K562 (cell line): ENCODE data around the gene ANK2. TPM values are rescaled to one million over a fixed set of nuclear protein-coding genes. Genes with fewer than 3 reads are reported as not detected.

Experiments
- ATAC-seq: fragments of 200-7000 bp; cut with Tn5 transposase; 3 replicates; pipeline ENCODE4 v1.9.1; 2020; ENCODE audit warnings: moderate library complexity
- BruUV-seq: library from RNA; stranded (reverse); fragments of 400-500 nt; replicated peaks from 2 replicates; lab custom pipeline; 2021; lab: Mats Ljungman, UMichigan
- CTCF ChIA-PET: fragments of 300-600 bp; formaldehyde crosslinking; extraction: SDS; loops from one replicate; lab custom pipeline; 2021; ENCODE audit warnings: low intra/inter-chr PET ratio; lab: Yijun Ruan, JAX
- POLR2A ChIA-PET: fragments of 300-600, 350-650 bp; sonication (Branson Sonifier 250); formaldehyde crosslinking; extraction: SDS; loops from one replicate; lab custom pipeline; 2021; ENCODE audit warnings: antibody characterized with exemption, inconsistent platforms; lab: Yijun Ruan, JAX
- DNase-seq, 4 experiments: peaks; one replicate each; pipeline versions ENCODE4 v3.0.0 to v3.0.0-alpha.2; 2011 to 2018; ENCODE audit warnings: low spot score in 3 of 4, mixed read lengths in 3 of 4; ENCODE audit errors: extremely low read depth in 1 of 4
- FAIRE-seq: peaks from 2 replicates; lab custom pipeline; 2011; peaks lifted over from hg19 to GRCh38; lab: Jason Lieb, UNC
- H2AFZ ChIP-seq: 2 replicates; pipeline ENCODE4 v1.6.0; 2011; ENCODE audit warnings: low read depth, low read length, control low read depth, inconsistent platforms
- H3K27ac ChIP-seq: fragments of 200-600 bp; 3 replicates; pipeline ENCODE4 v1.8.0; 2011; ENCODE audit warnings: low read depth, mild to moderate bottlenecking, control low read depth, inconsistent platforms, low read length, moderate library complexity, mixed read lengths; ENCODE audit errors: extremely low read depth
- H3K27me3 ChIP-seq, 2 experiments: fragments of 300-600 bp in 1 of 2; 2 replicates in 1 of 2; 3 replicates in 1 of 2; pipeline versions ENCODE4 v1.6.0 to v1.8.0; 2011; ENCODE audit warnings: inconsistent platforms in 2 of 2, low read length in 2 of 2, mild to moderate bottlenecking in 1 of 2, mixed read lengths in 1 of 2, moderate library complexity in 1 of 2; ENCODE audit not compliant: control insufficient read depth in 2 of 2, insufficient read depth in 2 of 2
- H3K36me3 ChIP-seq: fragments of 300-600 bp; 3 replicates; pipeline ENCODE4 v1.8.0; 2011; ENCODE audit warnings: mild to moderate bottlenecking, low read length, inconsistent platforms; ENCODE audit not compliant: control insufficient read depth, insufficient read depth
- H3K4me1 ChIP-seq, 2 experiments: fragments of 200-600 bp in 1 of 2; replicated peaks in 1 of 2; 2 replicates in 1 of 2; 3 replicates in 1 of 2; pipeline versions ENCODE4 v1.5.1 to v1.8.0; 2011; ENCODE audit warnings: inconsistent platforms in 2 of 2, low read length in 2 of 2, mild to moderate bottlenecking in 1 of 2, mixed read lengths in 1 of 2, moderate library complexity in 1 of 2; ENCODE audit not compliant: control insufficient read depth in 2 of 2, insufficient read depth in 2 of 2
- H3K4me2 ChIP-seq: 2 replicates; pipeline ENCODE4 v1.6.1; 2011; ENCODE audit warnings: low read length, control low read depth, inconsistent platforms, mixed read lengths; ENCODE audit not compliant: insufficient read depth
- H3K4me3 ChIP-seq: fragments of 200-600 bp; sonication (generic), shearing (Covaris generic); 2 replicates; pipeline ENCODE4 v1.5.1; 2016; ENCODE audit warnings: control low read depth, inconsistent platforms
- H3K79me2 ChIP-seq: fragments of 200-600 bp; 3 replicates; pipeline ENCODE4 v1.8.0; 2011; ENCODE audit warnings: low read length, inconsistent platforms; ENCODE audit not compliant: control insufficient read depth, insufficient read depth
- H3K9ac ChIP-seq, 2 experiments: 2 replicates each; pipeline versions ENCODE4 v1.6.0 to v1.6.1; 2011; ENCODE audit warnings: low read depth in 2 of 2, low read length in 2 of 2, control low read depth in 1 of 2, inconsistent platforms in 1 of 2, mild to moderate bottlenecking in 1 of 2, mixed read lengths in 1 of 2; ENCODE audit not compliant: insufficient read depth in 1 of 2
- H3K9me1 ChIP-seq: one replicate; pipeline ENCODE4 v1.6.0; 2011; ENCODE audit warnings: inconsistent platforms, mild to moderate bottlenecking, low read length, moderate library complexity; ENCODE audit not compliant: control insufficient read depth, insufficient read depth
- H3K9me3 ChIP-seq: replicated peaks from 2 replicates; pipeline ENCODE4 v1.5.1; 2011; ENCODE audit warnings: low read depth, low read length, inconsistent platforms; ENCODE audit not compliant: control insufficient read depth, insufficient read depth
- H4K20me1 ChIP-seq: replicated peaks from 2 replicates; pipeline ENCODE4 v1.6.1; 2011; ENCODE audit warnings: low read length, inconsistent platforms, mixed read lengths; ENCODE audit not compliant: control insufficient read depth, insufficient read depth
- ARID2 ChIP-seq: fragments of 450-650 bp; IDR thresholded peaks from 2 replicates; pipeline ENCODE4 v1.6.1; 2017; ENCODE audit warnings: antibody characterized with exemption, mild to moderate bottlenecking
- GATAD2A ChIP-seq: fragments of 450-650 bp; IDR thresholded peaks from 2 replicates; pipeline ENCODE4 v1.6.1; 2017
- HMG20B ChIP-seq: fragments of 250-450 bp; sonication (Bioruptor Pico); IDR thresholded peaks from 2 replicates; pipeline ENCODE4 v1.5.0; 2021; ENCODE audit warnings: mild to moderate bottlenecking
- JUNB ChIP-seq: fragments of 450-650 bp; formaldehyde crosslinking; conservative IDR thresholded peaks from 2 replicates; pipeline ENCODE4 v1.4.0; 2020; ENCODE audit warnings: mild to moderate bottlenecking
- NFYB ChIP-seq: IDR thresholded peaks from 2 replicates; pipeline ENCODE4 v1.6.1; 2011; ENCODE audit warnings: mild to moderate bottlenecking, moderate library complexity; ENCODE audit not compliant: insufficient read length; ENCODE audit errors: extremely low read depth
- RFX7 ChIP-seq: fragments of 250-450 bp; sonication (Bioruptor Pico); IDR thresholded peaks from 2 replicates; pipeline ENCODE4 v1.5.1; 2021; ENCODE audit warnings: mild to moderate bottlenecking
- SAP30 ChIP-seq: fragments of 200-600 bp; sonication (generic); IDR thresholded peaks from 2 replicates; pipeline ENCODE4 v1.6.1; 2012; ENCODE audit warnings: borderline replicate concordance, low read depth, mild to moderate bottlenecking, moderate library complexity, low read length, control low read depth, inconsistent platforms; ENCODE audit not compliant: insufficient read depth, poor library complexity, severe bottlenecking
- TBL1XR1 ChIP-seq, 2 experiments: IDR thresholded peaks; 2 replicates each; pipeline ENCODE4 v1.6.1; 2012; ENCODE audit warnings: improper control_type of control experiment in 2 of 2, low read length in 2 of 2, mild to moderate bottlenecking in 1 of 2
- TCF3 ChIP-seq: sonication (generic); formaldehyde crosslinking; IDR thresholded peaks from 2 replicates; pipeline ENCODE4 v1.4.0; 2020; ENCODE audit warnings: mild to moderate bottlenecking, missing genetic modification reagents
- THRAP3 ChIP-seq: fragments of 450-650 bp; IDR thresholded peaks from 2 replicates; pipeline ENCODE4 v1.6.1; 2016; ENCODE audit warnings: mild to moderate bottlenecking, inconsistent platforms, borderline replicate concordance
- TSC22D4 ChIP-seq: fragments of 450-650 bp; IDR thresholded peaks from 2 replicates; pipeline ENCODE4 v1.6.1; 2016; ENCODE audit warnings: missing genetic modification characterization, missing biosample characterization, control low read depth
- U2AF2 ChIP-seq: fragments of 200-400 bp; formaldehyde crosslinking; optimal IDR thresholded peaks from 2 replicates; pipeline ENCODE3; 2017; ENCODE audit warnings: low read depth, mild to moderate bottlenecking, low read length
- ZNF174 ChIP-seq: fragments of 250-450 bp; sonication (Bioruptor Pico); IDR thresholded peaks from 2 replicates; pipeline ENCODE4 v1.4.0; 2020; ENCODE audit warnings: mild to moderate bottlenecking
- ZNF507 ChIP-seq: conservative IDR thresholded peaks from 2 replicates; pipeline ENCODE4 v1.6.1; 2017; ENCODE audit warnings: missing genetic modification characterization, missing compliant biosample characterization
- WGBS: fragments of 100-300 bp; shearing (Covaris generic); methylation state at CpG from one replicate; pipeline ENCODE4 v1.1.6; 2016; ENCODE audit warnings: low coverage, mixed read lengths; ENCODE audit not compliant: insufficient coverage; ENCODE audit errors: missing lambda C conversion rate; 5-methylcytosine and 5-hydroxymethylcytosine counted together
- in situ Hi-C: fragments of 300-500 bp; cut with MboI; formaldehyde crosslinking; loops from 4 replicates; pipeline ENCODE4 v1.15.0; 2018; ENCODE audit warnings: inconsistent platforms, mixed read lengths
- intact Hi-C: fragments of 100-400 bp; cut with micrococcal nuclease; formaldehyde crosslinking; loops from 2 replicates; pipeline ENCODE4 v1.14.2; 2022
- polyA plus RNA-seq, 8 experiments: library from polyadenylated mRNA; depleted of rRNA in 4 of 8; stranded (reverse) in 5 of 8; unstranded in 3 of 8; fragments of >200 nt; fragmentation: Nextera tagmentation in 2 of 8; fragmentation: Illumina TruSeq in 1 of 8; extraction: Ambion mirVana in 2 of 8; extraction: Trizol in 1 of 8; gene quantifications; 2 replicates each; pipeline versions ENCODE4 v1.2.1 to v1.2.3, GENCODE V29; 2011 to 2014; ENCODE audit warnings: inconsistent platforms in 1 of 8, missing spikeins in 1 of 8
- total RNA-seq, 7 experiments: library from RNA; depleted of rRNA in 6 of 7; stranded (reverse); fragments of >200 nt in 6 of 7; fragmentation: Illumina TruSeq in 2 of 7; extraction: Trizol in 2 of 7; gene quantifications; 2 replicates each; pipeline versions ENCODE4 v1.2.1 to v1.2.3, GENCODE V29; 2011 to 2021; ENCODE audit warnings: low replicate concordance in 1 of 7
- TF ChIP-seq, protein P1 (sequence below), 2 experiments: fragments of 450-650 bp; IDR thresholded peaks; 2 replicates each; pipeline ENCODE4 v1.6.1; 2016; ENCODE audit warnings: mild to moderate bottlenecking in 2 of 2, borderline replicate concordance in 1 of 2, low read depth in 1 of 2, moderate library complexity in 1 of 2

The ANK2 gene
- total and polyA plus RNA-seq, 9 of the 15 experiments (the other 6 are each of a cell fraction or from before 2014, with no cell fraction given) = 0.07 to 0.24 TPM; not detected in 7

DNA sequence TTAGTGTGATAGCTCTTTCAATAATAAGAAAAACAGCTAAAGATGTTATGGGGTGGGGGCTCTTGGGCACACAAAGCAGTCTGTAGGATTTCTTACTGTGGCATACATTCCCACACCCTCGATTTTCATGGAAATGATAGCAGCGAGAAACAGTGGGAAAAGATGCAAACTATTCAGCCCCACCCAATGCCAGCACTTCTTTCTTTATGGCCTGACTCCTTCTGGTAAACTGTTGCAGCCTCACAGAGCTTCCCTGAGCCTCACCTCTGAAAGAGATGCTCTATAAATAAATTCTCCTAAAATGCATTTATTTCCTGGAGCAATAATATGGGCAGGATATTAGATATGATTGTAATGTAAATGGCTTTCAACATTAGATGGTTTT, 910 bp downstream of the ANK2 start:
- FAIRE-seq = no peak
- intact Hi-C loops = no loop called here
- POLR2A ChIA-PET = no interaction called here

More for the DNA sequence above, 910 bp downstream of the ANK2 start:
- 3% methylated on average over 2 of the region's 2 CpGs for WGBS
- TF ChIP-seq TBL1XR1 (IDR thresholded peaks at IDR 0.05; ENCODE audit: low read length in 2 of 2) (no peak), JUNB (CRISPR knock-in tag) (no peak), NFYB (no peak), HMG20B (CRISPR knock-in tag) (no peak), U2AF2 (no peak), ZNF507 (tag) (no peak), TCF3 (CRISPR knock-in tag) (no peak), ZNF174 (CRISPR knock-in tag) (no peak), RFX7 (CRISPR knock-in tag) (no peak), GATAD2A (no peak), ARID2 (no peak), SAP30 (no peak), TSC22D4 (tag) (no peak), THRAP3 (no peak)
- TF ChIP-seq, protein P1, sequence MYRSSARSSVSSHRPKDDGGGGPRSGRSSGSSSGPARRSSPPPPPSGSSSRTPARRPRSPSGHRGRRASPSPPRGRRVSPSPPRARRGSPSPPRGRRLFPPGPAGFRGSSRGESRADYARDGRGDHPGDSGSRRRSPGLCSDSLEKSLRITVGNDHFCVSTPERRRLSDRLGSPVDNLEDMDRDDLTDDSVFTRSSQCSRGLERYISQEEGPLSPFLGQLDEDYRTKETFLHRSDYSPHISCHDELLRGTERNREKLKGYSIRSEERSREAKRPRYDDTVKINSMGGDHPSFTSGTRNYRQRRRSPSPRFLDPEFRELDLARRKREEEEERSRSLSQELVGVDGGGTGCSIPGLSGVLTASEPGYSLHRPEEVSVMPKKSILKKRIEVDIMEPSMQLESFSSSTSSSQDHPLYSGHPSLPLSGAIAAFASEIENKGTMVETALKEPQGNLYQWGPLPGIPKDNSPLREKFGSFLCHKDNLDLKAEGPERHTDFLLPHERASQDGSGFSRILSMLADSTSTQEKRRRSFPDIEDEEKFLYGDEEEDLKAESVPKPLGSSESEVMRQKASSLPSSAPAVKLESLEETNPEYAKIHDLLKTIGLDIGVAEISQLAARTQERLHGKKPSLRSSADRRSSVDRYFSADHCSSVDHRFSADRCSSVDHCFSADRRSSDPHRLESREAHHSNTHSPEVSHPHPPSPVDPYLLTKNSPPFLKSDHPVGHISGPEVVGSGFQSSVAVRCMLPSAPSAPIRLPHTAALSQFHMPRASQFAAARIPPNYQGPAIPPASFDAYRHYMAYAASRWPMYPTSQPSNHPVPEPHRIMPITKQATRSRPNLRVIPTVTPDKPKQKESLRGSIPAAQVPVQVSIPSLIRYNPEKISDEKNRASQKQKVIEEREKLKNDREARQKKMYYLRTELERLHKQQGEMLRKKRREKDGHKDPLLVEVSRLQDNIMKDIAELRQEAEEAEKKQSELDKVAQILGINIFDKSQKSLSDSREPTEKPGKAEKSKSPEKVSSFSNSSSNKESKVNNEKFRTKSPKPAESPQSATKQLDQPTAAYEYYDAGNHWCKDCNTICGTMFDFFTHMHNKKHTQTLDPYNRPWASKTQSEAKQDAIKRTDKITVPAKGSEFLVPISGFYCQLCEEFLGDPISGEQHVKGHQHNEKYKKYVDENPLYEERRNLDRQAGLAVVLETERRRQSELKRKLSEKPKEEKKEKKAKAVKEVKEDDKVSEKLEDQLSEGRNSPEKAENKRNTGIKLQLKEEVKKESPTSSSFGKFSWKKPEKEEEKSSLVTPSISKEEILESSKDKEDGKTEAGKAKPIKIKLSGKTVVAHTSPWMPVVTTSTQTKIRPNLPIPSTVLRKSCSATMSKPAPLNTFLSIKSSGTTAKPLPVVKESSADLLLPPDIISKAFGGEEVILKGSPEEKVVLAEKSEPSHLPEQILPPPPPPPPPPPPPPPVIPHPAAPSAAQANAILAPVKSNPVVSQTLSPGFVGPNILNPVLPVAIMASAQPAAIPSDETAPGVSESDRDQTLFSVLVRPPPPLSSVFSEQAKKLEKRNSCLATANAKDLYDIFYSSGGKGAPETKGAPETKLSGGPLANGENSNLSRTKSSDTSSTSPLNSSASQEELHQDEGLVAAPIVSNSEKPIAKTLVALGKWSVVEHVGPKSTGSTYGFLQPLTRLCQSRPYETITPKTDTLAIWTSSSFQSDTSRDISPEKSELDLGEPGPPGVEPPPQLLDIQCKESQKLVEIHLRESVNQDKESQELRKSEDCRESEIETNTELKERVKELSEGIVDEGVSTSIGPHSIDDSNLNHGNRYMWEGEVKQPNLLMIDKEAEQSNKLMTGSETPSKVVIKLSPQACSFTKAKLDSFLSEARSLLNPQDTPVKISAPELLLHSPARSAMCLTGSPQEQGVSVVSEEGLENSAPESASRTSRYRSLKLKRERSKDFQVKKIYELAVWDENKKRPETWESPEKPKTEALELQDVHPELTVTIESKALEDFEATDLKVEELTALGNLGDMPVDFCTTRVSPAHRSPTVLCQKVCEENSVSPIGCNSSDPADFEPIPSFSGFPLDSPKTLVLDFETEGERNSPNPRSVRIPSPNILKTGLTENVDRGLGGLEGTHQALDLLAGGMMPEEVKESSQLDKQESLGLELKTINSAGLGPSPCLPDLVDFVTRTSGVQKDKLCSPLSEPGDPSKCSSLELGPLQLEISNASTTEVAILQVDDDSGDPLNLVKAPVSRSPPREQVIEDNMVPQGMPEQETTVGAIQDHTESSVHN (IDR thresholded peaks at IDR 0.05; ENCODE audit: borderline replicate concordance in 1 of 2, low read depth in 1 of 2) = no peak
- no peak overlapping the region for H3K27ac ChIP-seq
- no peaks in the 10 kb centered on the region for H3K9me3 ChIP-seq
- H3K36me3 ChIP-seq = no peaks in the 10 kb centered on the region
- no TSS peak for BruUV-seq
- no peaks in the 10 kb centered on the region for H4K20me1 ChIP-seq
- CTCF ChIA-PET = no interaction called here
- ATAC-seq (no peak), DNase-seq (no peak)
- no peaks in the 10 kb centered on the region for H3K9me1 ChIP-seq
- no peaks in the 10 kb centered on the region for H3K79me2 ChIP-seq
- no peak overlapping the region for H3K9ac ChIP-seq
- H3K4me2 ChIP-seq = no peak overlapping the region
- H3K4me1 ChIP-seq = no peaks in the 10 kb centered on the region
- H3K27me3 ChIP-seq = no peaks in the 10 kb centered on the region
- H3K4me3 ChIP-seq = no peak overlapping the region
- H2AFZ ChIP-seq = no peak overlapping the region
- in situ Hi-C loops = no loop called here
